ENCODE data around the gene CD8B.
"Not testable (repeated sequence)": the region's sequence is repeated elsewhere in the genome, so short reads cannot be mapped to it uniquely, and the experiment has no call there.

- peak; percentile 54 for TF ChIP-seq POLR2AphosphoS5 (IDR thresholded peaks at IDR 0.05)
- TF ChIP-seq CTCF (IDR thresholded peaks at IDR 0.05), result not testable (repeated sequence)
Measured at GRCh38 chr2:86836915-86837695, 24.6 kb downstream of the CD8B start.
